HG02943 (cell line): ENCODE results near the gene PITX1.
"Not testable (repeated sequence)": the region's sequence is repeated elsewhere in the genome, so short reads cannot be mapped to it uniquely, and the experiment has no call there.

ENCODE experiments used
- ATAC-seq: cut with Tn5 transposase; IDR thresholded peaks from one replicate; pipeline ENCODE4 v1.9.1; 2021; ENCODE audit warnings: mild to moderate bottlenecking, low read depth, moderate library complexity; ENCODE audit not compliant: unreplicated experiment

The PITX1 gene

DNA sequence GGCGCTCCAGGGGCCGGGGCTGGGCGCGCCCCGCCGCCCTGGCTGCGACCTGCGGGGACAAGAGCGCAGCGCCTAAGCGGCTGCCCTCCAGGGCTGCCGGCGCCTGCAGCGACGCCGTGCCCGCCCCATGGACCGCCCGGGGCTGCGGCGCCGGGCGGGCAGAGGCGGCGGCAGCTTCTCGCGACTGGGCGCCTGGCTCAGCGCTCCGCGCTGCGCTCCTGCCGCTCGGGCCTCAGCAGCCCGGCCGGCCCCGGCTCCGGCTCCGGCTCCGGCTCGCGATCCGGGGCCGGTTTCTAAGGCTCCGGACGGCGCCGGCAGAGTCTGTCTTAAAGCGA, at the start of gene PITX1:
Gene PITX1 (minus strand): TSS at position 328 of the 335 bp plus-strand sequence. CDS start 347 bp downstream, outside the sequence.
- ATAC-seq = no peak

DNA sequence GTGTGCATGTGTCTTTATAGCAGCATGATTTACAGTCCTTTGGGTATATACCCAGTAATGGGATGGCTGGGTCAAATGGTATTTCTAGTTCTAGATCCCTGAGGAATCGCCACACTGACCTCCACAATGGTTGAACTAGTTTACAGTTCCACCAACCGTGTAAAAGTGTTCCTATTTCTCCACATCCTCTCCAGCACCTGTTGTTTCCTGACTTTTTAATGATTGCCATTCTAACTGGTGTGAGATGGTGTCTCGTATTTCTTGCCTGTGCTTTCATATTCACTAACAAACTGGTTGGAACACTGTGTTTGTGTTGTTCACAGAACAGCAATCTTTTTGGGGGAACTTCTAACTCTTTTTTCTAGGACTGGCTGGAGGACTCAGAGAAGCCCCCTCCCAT, 49.3 kb upstream of the PITX1 start:
- ATAC-seq = not testable (repeated sequence)

DNA sequence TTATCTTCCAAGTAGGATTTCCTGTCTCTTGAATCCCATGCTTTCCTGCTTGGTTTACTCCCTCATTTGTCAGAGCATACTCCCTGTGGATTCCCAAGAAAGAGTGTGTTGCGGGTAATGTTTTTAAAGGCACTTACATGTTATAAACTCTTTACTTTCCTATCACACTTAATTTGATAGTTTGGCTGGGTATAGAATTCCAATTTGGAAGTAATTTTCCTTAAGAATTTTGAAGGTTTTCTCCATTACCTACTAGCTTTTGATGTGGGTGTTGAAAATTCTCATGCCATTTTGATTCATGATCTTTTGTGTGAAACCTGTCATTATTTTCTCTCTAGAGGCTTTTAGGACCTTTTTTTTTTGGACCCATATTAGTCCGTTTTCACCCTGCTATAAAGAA, 47.2 kb upstream of the PITX1 start:
- no peak for ATAC-seq

DNA sequence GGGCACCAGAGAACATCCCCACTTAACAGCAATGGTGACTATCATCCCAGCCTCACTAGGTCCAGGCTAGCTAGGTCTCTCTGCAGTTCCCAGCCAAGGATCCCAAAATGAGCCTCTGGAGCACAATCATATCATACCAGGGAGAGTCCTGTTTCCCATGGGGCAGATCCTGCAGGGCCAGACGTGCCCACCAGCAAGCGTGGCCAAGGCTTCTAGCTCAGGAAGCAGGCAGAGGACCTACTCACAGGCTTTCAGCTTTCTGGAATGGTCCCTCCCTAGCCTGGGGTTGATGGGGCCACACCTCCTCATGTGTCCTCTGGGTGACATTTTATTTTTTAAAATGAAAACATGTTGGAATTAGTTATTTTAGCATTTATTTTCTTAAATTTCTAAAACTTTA, 45.7 kb upstream of the PITX1 start:
- no peak for ATAC-seq

DNA sequence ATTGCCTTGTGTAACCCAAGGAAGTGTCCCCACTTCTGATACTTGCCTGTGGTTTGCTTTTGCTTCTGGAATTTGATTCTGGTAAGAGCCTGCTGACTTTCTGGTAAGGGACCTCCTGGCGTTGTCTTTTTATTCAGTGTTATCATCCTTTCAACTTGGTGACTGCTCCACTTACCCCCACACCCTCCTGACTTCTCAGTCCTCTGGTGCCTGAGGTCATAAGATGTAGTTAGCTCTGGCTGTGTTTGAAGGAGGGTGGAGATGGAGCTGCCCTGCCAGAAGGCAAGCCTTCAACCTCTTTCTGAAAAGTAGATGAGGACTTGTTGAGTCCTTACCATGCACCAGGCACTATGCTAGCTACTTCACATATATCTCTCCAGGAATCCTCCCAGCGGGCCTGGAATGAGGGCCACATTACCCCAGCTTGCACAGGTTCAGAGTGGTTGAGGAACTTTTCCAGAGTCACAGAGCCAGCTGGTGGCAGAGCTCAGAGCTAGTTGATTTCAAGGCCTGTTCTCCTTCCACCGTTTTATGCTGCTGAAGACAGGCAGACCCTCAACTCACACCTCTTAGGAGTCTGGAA, 45.2 kb upstream of the PITX1 start:
- no peak for ATAC-seq

DNA sequence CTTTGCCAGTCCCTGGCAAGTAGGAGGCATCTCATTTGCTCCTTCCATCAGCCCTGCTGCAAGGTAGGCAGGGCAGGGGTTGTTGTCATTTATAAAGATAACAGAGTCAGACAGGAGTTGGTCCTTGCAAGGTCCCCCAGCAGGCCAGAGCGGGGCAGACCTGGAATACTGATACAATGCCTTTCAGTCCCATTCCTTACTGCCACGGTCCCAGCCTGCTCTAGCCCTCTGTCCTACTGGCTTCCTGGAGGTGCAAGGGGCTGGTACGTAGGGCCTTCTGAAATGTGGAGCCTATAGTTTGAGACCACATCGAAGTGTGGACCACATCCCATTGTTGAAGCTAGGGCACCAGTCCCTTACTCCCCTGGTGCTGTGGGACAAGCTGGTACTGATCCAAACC, 42.8 kb upstream of the PITX1 start:
- no peak for ATAC-seq

DNA sequence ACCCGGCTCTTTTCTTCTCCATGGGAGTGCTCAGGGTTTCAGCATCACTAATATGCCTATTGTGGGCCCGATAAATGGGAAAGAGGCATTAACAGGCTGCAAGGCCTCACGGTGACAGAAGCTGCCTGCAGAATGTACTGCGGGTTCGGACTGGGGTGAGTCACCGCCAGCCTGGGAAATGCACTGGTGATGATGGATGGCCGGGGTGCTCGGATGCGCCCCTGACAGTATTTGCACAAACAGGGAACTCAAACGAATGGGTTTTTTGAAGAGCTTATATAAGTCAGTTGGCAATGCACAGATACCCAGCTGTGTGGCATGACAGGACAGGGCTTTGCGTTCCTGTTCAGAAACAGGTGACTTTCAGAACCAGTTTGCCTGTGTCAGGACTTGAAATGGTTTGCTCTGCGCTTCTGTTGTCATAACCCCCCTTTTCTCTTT, 42.0 kb upstream of the PITX1 start:
- no peak for ATAC-seq

DNA sequence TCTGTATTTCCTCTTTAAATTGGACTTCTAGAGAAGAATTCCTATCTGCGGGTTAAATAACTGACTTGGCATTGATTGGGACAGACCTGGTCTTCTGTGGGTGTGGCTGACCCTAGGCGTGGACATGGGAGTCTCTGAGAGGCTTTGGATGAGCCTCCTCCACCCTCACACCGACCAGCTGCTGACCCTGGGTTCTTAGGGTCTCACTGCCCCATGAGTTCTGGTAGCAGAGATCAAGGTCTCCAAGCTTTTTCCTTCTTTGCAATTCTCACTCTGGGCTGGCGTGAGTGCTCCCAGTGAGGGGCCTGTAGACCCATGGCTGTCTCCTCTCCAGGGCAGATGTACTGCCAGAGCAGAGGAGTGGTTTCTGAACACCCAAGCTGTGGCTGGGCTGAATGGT, 41.6 kb upstream of the PITX1 start:
- no peak for ATAC-seq

DNA sequence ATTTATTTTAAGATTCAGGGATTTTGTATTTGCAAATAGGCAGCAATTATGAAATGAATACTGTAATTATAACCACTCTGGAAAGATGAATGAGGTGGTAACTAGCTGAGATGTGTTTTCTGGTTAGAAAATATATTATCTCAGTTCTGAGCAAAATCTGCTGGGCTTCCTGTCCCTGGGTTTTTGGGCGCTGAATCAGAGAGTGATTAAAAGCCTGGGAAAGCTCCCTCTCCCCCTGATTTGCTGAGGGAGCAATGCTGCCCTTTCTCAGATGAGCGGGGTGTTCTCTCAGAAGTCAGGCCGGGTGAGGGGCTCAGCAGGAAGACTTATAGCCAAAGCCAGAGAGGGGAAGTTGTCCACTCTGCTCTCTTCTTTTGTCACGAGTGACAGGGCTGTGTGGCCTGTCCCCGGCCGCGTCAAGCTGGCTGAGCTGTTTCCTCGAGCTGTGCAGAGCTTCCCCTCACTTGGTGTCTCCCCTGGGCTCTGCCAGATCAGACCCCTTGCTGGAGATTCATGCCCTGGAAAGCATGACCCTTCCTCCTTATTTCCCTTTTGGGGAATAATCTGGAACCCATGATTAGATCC, 39.8 kb upstream of the PITX1 start:
- ATAC-seq = no peak

DNA sequence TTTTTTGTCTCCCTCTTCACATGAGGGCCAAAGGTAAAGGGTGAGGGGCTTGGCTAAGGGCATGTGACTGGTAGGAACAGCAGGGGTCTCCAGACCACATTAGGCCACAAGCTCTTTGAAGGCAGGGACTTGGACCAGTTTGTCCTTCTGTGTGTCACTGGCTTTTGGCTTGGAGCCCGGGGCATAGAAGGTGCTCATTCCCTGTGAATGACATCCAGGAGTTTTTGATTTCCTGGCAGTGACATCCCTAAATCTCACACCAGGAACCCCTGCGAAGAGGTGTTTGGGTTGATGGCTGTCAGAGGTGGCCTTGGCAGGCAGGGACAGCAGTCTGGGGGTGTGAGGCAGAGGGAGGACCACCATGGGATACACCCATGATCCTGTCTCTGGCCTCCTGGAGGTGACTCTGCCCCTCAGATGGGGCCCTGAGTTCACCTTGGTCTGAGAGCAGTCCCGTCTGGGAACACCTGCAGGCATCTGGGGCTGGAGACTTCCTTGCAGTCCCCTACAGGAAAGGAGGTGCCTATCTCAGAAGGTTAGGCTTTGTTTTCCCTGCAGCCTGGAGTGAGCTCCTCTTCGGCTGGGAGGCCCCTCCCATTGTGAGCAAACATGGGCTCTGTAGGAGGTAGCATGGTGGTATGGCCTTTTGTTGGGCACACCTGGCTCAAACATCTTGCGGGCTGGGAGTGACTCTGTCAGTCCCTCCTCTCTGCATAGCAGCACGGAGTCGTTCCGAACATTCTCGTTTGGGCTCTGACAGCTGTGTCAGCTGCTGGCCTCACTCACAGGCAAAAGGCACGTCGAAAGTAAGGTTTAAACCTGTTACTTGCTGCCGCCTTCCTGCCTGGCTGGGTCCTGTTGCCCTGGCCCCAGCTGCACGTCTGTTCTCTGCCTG, 38.6 kb upstream of the PITX1 start:
- ATAC-seq = no peak

DNA sequence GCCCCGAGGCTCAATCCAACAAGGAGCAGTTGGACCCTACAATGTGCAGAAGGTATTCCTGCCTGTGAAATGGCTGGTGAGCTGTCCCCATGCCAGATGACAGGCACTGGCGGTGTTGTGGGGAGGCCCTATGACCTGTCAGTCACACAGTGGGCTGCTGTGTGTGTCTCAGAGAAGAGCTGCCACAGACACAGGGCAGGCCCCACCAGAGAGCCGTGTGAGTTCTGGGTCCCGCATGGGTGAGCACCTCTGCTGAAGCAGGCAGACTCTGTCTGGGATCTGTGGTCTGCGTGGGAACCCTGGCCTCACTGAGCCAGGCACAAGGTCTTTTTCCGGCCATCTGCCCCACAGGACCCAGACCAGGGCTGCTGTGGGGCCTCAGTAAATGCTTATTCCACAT, 37.3 kb upstream of the PITX1 start:
- ATAC-seq = no peak

DNA sequence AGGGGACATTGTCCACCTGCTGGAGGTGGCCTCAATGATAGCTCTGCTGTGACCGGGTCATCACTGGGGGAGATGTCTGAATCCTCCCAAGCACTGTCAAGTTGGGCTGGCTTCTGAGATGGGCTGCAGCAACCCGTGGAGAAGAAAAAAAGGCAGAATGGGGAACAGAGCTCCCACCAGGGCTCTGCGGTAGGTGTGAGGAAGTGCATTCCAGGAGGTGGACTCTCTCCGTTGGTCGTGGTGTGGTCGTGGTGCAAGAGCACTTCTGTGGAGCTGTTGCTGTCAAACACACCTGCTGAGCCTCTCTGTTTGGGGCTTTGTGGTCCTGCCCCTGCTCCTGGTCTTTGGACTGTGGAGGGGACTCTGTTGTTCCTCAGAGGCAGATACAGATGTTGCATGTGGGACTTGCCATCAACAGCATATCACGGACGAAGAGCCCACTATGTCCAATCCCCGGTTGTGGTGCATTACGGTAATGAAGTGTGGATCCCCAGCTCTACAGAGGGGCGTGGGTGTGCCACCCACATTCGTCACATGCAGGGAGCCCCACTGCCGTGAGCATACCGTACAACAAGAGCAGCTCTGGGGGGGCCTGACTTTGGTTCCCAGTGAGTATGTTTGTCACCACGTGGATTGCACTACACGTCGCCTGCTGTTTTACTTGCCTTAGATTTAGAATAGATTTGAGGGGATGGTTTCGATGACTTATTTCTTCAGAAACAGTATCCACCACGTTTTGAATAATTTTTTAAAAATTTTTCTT, 36.0 kb upstream of the PITX1 start:
- ATAC-seq = no peak

DNA sequence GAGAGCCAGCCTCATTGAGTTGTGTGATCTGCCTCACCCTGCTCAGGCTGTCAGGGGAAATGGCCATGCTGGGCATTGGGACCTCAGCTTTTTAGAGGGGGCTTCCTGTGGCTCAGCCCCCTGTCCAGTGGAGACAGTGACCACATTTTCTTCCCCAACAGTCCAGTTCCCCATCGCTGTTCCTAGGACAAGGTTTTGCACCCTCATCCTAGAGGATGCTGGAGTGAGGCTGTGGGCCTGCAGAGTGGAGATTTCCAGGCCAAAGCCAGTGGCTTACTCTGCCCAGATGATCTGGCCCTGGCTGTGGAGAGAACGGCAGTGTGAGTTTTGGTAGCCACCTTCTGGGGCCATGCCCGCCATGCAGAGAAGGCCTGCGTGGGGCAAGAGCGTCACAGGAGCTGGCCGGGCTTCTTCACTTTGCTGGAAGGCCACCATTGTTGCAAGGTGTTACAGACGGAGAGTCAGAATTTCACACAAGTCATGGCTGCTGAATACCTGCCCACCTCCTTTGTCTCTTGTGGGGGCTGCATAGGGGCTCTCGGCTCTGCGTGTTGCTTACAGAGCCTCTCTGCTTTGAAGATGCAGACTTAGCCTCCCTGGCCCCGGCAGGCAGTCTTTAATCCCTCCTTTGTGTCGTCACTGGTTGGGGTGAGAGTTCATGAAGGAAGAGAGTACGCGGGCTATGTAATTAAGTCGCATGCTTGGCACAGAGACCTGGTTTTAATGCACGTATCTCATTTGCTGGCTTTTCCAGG, 35.2 kb upstream of the PITX1 start:
- no peak for ATAC-seq

DNA sequence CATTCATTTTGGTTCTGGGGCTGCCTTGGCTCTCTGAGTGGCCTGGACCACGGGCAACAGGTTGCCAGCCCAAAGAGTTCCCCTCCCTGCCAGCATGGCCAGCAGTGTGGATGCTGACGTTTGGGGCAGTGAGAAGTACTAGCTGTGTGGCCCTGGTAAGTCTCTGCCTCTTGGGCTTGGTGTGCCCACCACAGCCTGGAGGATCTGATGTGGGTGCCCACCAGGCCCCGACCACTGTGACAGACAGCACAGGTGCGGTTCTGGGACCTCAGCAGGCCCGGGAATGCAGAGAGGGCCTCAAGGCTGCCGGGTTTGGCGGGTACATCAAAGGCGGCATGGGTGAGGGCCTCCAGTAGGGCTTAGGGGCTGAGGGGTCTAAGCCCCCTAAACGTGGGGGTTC, 33.6 kb upstream of the PITX1 start:
- no peak for ATAC-seq

DNA sequence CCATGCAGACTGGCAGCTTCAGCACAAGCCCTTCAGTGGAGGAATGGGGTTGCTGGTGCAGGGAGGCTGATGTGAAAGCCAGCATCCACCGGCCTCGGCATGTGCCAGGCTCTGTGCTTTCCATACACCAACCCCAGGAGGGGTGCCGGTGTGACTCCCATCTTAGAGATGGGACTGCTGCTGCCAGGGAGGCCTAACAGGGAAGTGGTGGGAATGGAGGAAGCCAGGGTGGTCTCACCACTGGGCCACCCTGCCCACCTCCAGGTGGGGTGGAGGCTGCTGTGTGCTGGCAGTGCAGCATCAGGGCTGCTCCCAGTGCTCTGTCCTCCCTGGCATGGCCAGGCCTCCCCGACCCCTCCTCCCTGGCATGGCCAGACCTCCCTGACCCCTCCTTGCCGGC, 32.8 kb upstream of the PITX1 start:
- ATAC-seq = no peak

DNA sequence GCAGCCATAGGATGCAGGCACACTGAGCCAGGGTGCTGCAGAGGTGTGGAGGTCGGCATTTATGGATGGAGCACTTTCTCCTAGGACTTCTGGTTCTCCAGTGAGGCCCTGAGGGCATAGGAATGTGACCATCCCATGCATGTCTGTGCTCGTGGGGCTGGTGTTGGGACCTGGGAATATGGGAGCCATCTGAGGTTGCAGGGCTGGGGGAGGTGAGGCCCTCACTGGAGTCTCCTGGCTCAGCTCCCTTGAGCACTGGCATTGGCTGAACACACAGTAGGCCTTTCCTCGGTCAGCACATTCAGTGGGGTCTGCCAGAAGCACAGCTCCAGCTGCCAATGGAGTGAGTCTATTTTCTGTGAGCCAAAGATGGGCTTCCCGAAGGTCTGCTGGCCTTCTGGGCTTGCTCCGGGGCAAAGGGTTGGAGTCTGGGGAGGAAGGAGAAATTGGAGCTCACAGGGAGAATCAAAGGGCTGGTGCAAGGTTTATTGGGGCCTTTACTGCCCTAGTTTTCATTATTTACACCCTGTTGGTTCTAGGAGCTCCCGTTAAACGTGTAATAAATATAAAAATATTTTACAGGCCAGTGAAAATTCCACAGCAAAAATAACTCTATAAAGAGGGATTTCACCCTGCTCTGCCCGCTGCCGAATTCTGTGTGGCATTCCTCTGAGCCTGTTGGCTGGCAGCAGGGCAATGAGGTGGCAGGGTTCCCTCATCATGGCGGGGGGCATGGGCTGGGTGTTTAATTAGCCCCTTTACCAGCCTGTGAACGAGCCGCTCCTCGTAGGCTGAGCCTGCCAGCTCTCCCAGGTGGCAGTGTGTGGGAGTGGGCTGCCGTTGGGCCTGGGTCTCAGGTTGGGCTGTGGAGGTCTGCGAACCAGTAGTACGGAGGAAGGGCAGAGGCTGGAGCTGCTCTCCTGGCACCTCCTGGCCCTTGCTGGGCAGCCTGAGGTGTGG, 31.6 kb upstream of the PITX1 start:
- ATAC-seq = no peak

DNA sequence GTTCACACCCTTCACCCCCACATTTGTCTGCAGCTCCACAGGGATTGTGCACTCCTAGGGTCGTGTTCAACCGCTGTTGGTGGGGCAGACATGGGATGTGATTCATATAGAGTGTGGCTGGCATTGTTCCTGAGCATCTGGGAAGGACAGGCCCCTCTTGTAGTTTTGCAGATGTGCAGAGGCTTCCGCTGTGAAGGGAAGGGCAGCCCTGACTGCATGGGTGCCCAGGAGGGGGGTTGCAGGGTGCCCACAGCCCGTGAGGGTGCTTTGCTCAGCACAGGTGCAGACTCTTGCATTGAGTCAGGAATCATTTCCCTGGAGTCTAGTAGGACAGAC, 30.2 kb upstream of the PITX1 start:
- ATAC-seq = no peak

DNA sequence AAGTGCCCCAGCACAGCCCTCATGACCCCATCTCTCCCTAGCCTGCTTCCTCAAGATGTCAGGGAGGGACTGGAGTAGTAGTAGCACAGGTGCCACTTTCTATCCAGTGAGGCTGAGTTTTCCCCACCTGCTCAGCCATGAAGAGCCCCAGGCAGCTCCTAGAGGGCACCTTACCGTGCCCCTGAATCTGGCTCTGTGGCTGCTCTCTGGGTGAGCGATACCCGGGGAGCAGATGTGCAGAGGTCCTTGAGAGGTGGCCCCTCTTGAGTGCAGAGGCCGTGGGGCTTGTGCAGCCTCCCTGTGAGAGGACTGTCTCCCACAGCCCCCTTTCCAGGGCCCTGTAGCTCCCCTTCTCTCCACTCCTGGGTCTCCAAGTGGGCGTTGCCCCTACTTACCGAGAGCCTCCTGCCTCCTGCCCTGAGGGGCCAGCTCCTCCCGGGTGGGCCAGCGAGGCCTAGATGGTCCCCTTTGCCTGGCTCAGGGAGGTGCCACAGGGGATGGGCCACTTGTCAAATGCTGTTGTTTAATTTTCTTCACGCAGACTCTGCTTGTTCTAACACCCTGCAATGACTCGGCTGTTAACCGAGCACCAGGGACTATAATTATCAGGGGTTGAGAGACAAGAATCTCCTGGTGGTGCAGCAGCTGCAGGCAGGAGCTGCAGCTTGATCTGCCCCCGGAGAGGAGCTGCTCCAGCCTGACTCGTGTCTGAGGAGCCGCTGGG, 29.6 kb upstream of the PITX1 start:
- no peak for ATAC-seq

DNA sequence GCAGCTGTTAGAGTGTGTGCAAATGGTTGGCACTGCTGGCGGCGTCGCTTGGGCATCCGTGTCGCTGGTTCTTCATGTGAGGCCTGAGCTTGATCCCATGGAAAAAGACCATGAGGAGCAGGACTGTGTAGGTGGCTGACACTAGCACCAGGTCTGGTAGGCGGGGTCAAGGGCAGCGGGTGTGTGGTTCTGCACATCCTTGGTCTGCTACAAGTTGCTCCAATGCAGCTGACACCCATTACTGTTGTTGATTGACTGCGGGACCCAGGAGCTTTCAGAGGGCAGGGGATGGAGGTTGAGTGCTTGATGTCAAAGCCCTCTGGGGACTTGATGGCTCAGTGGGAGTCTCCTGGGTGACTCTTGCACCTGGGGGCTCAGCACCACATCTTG, 29.0 kb upstream of the PITX1 start:
- ATAC-seq = no peak
